ENCODE results near the gene HID1. TPM values are rescaled to one million over a fixed set of nuclear protein-coding genes. Genes with fewer than 3 reads are reported as not detected.

Gene HID1
- total and polyA plus RNA-seq, 8 donors, result 36.5 to 304 (median 82.2) TPM

DNA sequence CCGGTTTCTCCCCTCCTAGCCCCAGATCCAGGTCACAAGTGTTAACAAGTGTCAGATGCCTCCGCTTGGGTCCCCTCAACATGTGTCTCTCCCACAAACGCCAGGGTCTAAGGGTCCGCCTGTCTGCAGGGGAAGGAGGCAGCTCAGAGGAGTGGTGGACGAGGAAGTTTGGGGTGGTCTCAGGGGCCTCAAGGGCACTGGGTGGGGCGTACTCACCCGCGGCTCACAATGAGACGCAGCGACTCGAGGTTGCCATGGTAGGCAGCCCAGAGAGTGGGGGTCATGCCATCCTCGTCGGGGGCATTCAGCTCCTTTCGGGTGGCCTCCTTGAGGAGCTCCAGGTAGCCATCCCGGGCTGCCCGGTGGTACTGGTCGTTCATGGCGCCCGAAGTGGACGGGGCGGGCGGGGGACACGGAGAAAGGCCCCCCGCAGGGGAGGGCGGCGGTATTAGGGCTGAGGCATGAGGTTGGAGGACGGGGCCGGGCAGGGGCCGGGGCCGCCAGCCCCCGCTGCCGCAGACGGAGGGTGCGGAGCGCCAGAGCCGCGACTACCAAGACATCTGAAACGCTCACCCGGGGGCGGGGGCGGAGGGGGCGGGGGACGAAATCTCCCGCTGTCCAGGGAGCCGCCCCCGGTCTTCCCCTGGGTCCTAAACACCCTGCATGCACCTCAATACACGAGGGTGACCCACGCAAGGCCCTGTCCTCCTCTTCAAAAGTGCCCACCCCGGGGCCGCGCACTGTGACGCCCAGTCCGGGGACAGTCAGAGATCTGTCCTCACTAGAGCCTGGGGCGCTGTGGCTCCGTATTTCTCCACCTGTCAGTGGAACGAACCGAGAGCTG lies 49.6 kb downstream of the HID1 start, which contains the start of gene USH1G:
USH1G (minus strand) TSS at position 562 of the 844 bp plus-strand sequence; CDS start at position 380, 182 bp downstream.
- Histone ChIP-seq H3K4me1 (peaks cover 22 to 27% (median 25%) of the 10 kb centered on the region in 4 donors), H3K4me3 (peak within 1 kb of the TSS; percentile 28 to 52 (median 34)), H3K36me3 (no peaks in the 10 kb centered on the region), H3K9me3 (no peaks in the 10 kb centered on the region), H3K27ac (no peak within 1 kb of the TSS), H3K27me3 (peaks cover 22 to 97% (median 77%) of the 10 kb centered on the region in 3 donors)
- 5 to 15% (median 7%) methylated on average over 20 to 57 of the region's 57 CpGs for WGBS, 5 donors
- intact Hi-C loops (cut with DNase I; ENCODE audit: low total_unique reads), result no loop called here
- TF ChIP-seq POLR2A (IDR thresholded peaks at IDR 0.05), result no peak
- no peak for TF ChIP-seq EP300 (IDR thresholded peaks at IDR 0.05)
- DNase-seq, result peak in 1 of 2 donors; percentile 51

DNA sequence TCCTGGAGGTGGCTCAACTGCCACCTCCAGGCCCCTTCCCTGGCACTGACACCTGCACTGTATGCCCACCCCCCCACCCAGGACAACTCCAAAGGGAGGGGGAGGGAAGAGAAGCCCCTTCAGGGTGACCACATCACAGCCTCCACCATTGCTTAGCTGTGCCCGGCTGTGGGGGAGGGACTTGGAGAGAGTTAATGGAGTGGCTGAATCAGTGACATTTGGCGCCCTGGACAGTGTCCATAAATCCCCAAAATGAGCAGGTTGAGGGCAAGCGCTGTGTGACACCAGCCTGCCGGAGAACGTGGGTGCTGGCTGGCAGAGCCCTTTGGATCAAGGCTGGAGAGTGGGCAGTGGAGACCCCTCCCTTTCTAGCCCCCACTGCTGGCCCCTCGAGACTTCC lies 50.4 kb downstream of the HID1 start:
- intact Hi-C loops (cut with DNase I; ENCODE audit: low total_unique reads), result no loop called here
- Histone ChIP-seq H3K27me3 (peaks cover 22 to 97% (median 74%) of the 10 kb centered on the region in 3 donors), H3K36me3 (no peaks in the 10 kb centered on the region), H3K27ac (no peak overlapping the region), H3K9me3 (no peaks in the 10 kb centered on the region), H3K4me1 (peaks cover 22 to 27% (median 25%) of the 10 kb centered on the region in 4 donors), H3K4me3 (no peak overlapping the region)
- DNase-seq, result no peak
- 53 to 90% (median 59%) methylated on average over 1 to 6 of the region's 6 CpGs for WGBS, 5 donors
- TF ChIP-seq EP300 (IDR thresholded peaks at IDR 0.05) (no peak), POLR2A (IDR thresholded peaks at IDR 0.05) (no peak), POLR2AphosphoS5 (IDR thresholded peaks at IDR 0.05) (no peak)
- TF ChIP-seq, protein P1, sequence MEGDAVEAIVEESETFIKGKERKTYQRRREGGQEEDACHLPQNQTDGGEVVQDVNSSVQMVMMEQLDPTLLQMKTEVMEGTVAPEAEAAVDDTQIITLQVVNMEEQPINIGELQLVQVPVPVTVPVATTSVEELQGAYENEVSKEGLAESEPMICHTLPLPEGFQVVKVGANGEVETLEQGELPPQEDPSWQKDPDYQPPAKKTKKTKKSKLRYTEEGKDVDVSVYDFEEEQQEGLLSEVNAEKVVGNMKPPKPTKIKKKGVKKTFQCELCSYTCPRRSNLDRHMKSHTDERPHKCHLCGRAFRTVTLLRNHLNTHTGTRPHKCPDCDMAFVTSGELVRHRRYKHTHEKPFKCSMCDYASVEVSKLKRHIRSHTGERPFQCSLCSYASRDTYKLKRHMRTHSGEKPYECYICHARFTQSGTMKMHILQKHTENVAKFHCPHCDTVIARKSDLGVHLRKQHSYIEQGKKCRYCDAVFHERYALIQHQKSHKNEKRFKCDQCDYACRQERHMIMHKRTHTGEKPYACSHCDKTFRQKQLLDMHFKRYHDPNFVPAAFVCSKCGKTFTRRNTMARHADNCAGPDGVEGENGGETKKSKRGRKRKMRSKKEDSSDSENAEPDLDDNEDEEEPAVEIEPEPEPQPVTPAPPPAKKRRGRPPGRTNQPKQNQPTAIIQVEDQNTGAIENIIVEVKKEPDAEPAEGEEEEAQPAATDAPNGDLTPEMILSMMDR (IDR thresholded peaks at IDR 0.05), result no peak

DNA sequence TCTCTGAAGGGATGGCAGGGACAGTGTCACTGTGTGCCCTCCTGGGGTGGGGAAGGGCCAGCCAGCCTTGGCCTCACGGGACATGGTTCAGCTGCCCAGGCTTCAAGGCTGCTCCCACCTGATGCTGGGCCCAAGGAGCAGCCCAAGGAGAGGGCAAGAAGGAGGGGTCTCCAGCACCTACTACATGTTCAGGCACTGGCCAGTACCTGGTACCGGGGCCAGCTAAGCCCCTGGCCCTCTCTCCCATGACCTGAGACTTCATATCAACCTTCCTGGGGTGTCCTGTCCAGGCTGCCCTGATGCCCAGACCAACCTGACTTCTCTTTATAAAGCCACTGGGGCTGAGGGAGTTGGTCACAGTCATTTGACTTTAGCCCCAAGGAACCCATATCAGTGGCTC lies 50.8 kb downstream of the HID1 start:
- 86 to 100% (median 96%) methylated on average over 2 of the region's 2 CpGs for WGBS, 5 donors
- TF ChIP-seq POLR2AphosphoS5 (IDR thresholded peaks at IDR 0.05) (no peak), POLR2A (IDR thresholded peaks at IDR 0.05) (no peak), EP300 (IDR thresholded peaks at IDR 0.05) (no peak)
- TF ChIP-seq, protein P1 (IDR thresholded peaks at IDR 0.05), result no peak

DNA sequence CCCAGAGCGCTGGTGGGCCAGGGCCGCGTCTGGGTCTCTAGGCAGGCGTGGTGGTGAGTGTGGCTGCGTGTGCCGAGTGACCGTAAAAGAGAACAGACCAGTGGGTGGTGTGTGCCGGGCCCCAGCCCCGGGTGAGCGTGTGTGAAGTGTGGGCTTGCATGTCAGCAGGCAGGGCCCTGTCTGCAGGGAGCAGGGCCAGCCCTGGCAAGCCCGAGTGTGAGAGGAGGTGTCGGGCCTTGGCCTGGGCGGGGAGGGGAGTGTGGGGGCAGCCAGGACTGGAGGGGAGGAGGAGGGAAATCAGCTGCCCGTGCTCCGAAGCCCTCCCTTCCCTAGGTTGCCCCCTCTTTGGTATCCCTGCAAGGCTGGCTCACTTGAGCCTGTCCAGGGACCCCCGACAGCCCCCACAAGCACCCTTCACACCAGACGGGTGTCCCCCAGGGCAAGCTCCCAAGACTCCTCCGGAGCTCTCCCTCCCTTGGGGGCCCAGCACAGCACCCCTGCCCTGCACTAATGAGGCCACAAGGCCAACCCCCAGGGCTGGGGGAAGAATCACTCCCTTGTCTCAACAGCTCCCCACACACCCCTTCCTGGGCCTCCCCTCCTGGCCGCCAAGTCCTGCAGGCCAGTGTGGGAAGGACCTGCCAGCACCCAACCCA lies 51.4 kb downstream of the HID1 start:
- WGBS, 5 donors, result 56 to 68% (median 62%) methylated on average over 17 to 19 of the region's 19 CpGs
- Histone ChIP-seq H3K27me3 (peaks cover 22 to 97% (median 68%) of the 10 kb centered on the region in 3 donors), H3K4me1 (peaks cover 22 to 27% (median 25%) of the 10 kb centered on the region in 4 donors), H3K9me3 (no peaks in the 10 kb centered on the region), H3K36me3 (no peaks in the 10 kb centered on the region), H3K4me3 (no peak overlapping the region), H3K27ac (no peak overlapping the region)
- peak in 1 of 2 donors; percentile 41 for DNase-seq
- TF ChIP-seq EP300 (IDR thresholded peaks at IDR 0.05) (no peak), POLR2AphosphoS5 (IDR thresholded peaks at IDR 0.05) (no peak), POLR2A (IDR thresholded peaks at IDR 0.05) (no peak)
- TF ChIP-seq, protein P1 (IDR thresholded peaks at IDR 0.05), result no peak
- intact Hi-C loops (cut with DNase I; ENCODE audit: low total_unique reads), result no loop called here

More for the DNA sequence above, 50.8 kb downstream of the HID1 start:
- Histone ChIP-seq H3K27me3 (peaks cover 22 to 97% (median 74%) of the 10 kb centered on the region in 3 donors), H3K36me3 (no peaks in the 10 kb centered on the region), H3K9me3 (no peaks in the 10 kb centered on the region), H3K4me3 (no peak overlapping the region), H3K4me1 (peaks cover 22 to 27% (median 25%) of the 10 kb centered on the region in 4 donors), H3K27ac (no peak overlapping the region)
- DNase-seq, result no peak
- intact Hi-C loops (cut with DNase I; ENCODE audit: low total_unique reads), result no loop called here
